Kidney epithelial cell (primary cell): ENCODE data around the gene LRBA. TPM values are rescaled to one million over a fixed set of nuclear protein-coding genes. Genes with fewer than 3 reads are reported as not detected.
A peak's percentile ranks its signal among the peaks of the same experiment; 100 is the strongest.

Source experiments
- DNase-seq: peaks from one replicate; pipeline ENCODE4 v3.0.0-alpha.2; 2010; ENCODE audit warnings: low read depth
- H3K27me3 ChIP-seq: 2 replicates; pipeline ENCODE4 v1.6.0; 2011; ENCODE audit warnings: low read length; ENCODE audit not compliant: control insufficient read depth, insufficient read depth
- H3K36me3 ChIP-seq: 2 replicates; pipeline ENCODE4 v1.5.1; 2011; ENCODE audit warnings: low read length; ENCODE audit not compliant: control insufficient read depth, insufficient read depth
- H3K4me3 ChIP-seq: 2 replicates; pipeline ENCODE4 v1.5.1; 2011; ENCODE audit warnings: low read depth, mild to moderate bottlenecking, control low read depth, low read length
- CTCF ChIP-seq: IDR thresholded peaks from 2 replicates; pipeline ENCODE4 v1.5.1; 2011; ENCODE audit warnings: mild to moderate bottlenecking, moderate library complexity, low read length, control low read depth, inconsistent platforms; ENCODE audit not compliant: insufficient read depth, poor library complexity, severe bottlenecking
- total RNA-seq: library from RNA; depleted of rRNA; stranded (reverse); fragments of >200 nt; gene quantifications from 2 replicates; pipeline ENCODE4 v1.2.3, GENCODE V29; 2015

The LRBA gene
- total RNA-seq, 1 donor from 2014 or later = 85.2 TPM

DNA sequence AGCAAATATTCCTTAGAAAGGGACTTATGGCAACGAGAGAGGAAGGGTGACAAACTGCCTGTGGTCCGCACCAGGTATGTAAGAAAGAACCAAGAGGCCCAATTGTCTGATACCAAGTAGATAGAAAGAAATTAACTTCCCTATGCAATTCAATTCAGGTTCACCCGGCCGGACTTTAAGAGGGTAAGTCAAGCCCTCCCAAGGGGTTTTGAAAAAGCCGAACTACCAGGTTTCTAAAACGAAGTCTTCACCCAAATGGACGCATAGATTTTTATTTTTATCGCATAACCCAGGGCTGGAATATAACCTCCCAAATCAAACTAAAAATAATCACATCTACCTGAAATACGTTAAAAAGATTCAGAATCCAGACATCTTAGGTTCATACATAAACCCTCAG, 434.8 kb downstream of the LRBA start:
- no peak for TF ChIP-seq CTCF
- no peak for DNase-seq

DNA sequence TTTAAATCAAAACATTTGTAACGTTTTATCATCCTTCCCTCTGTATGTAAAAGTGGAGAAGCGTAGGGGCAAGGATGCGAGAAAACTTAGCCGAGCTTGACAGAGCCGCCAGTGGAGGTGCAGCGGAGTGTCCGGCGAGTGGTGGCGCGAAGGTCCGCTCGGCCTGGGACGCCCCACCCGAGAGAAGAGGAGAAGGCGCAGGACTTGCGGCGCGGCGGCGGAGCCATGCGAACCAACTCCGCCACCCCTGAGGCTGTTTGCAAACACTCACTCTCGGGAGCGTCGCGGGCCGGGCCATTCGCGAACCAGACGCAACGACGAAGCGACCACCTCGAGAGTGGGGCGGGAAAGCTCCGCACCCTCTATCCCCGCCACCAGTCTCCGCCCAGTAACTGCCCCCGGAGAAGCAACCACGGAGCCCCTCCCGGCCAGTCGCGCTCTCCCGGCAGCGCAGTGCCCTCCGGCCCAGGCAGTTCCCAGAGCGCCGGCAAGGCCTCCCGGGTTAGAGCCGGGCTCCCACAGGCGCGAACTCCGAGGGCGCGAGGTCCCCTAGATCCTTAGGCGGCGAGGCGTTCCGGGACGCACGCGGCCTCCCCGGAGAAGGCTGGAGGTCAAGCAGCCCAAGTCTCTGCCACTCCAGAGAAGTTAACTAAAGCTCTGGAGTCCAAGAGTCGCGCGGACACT, 435.4 kb downstream of the LRBA start:
- no peak for DNase-seq
- H3K27me3 ChIP-seq = peaks cover 4% of the 10 kb centered on the region
- no peaks in the 10 kb centered on the region for H3K36me3 ChIP-seq
- TF ChIP-seq CTCF = no peak
- peak overlapping the region; percentile 46 for H3K4me3 ChIP-seq

More for the DNA sequence above, 434.8 kb downstream of the LRBA start:
- Histone ChIP-seq H3K4me3 (no peak overlapping the region), H3K27me3 (peaks cover 4% of the 10 kb centered on the region), H3K36me3 (no peaks in the 10 kb centered on the region)

DNA sequence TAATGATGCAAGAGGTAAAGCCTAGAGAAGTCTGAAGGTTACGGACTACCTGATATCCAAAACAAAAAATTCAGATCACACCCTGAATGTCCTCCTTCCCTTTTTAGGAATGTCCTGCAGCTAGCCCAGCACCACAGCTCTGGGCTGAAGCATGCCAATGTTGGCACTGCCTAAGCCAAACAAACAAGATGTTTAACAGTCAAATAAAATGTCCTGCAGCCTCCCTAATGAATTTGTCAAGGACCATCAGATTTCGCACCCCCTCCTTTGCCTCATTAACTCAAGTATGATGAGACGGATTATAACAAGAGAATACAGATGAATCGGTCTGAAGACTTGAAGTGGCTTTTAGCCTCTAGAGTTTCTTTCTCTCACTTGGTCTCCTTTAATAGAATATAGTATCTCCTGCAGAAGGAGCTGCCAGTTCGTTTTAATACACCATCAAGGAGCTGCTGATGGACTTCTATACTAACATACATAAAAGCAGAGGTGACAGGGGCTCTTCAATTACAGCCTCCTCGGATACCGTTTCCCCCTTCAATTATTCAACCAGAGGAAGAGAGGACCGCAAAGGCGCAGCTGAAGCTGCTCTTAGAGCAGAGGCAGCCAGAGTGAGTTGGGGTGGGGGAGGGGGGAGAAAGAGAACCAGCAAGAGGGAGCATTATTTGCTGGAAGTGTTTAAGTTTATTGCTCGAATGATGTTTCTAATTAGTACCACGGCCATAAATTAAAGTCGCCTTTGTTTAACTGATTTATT, 436.2 kb downstream of the LRBA start:
- Histone ChIP-seq H3K27me3 (peaks cover 4% of the 10 kb centered on the region), H3K4me3 (peak overlapping the region; percentile 46), H3K36me3 (no peaks in the 10 kb centered on the region)
- DNase-seq = no peak
- no peak for TF ChIP-seq CTCF

- H3K4me3 ChIP-seq = no peak overlapping the region
- DNase-seq = no peak
- no peaks in the 10 kb centered on the region for H3K27me3 ChIP-seq
- H3K36me3 ChIP-seq = no peaks in the 10 kb centered on the region
- TF ChIP-seq CTCF = no peak
Observed at GRCh38 chr4:150577796-150578195, 437.3 kb downstream of the LRBA start.

DNA sequence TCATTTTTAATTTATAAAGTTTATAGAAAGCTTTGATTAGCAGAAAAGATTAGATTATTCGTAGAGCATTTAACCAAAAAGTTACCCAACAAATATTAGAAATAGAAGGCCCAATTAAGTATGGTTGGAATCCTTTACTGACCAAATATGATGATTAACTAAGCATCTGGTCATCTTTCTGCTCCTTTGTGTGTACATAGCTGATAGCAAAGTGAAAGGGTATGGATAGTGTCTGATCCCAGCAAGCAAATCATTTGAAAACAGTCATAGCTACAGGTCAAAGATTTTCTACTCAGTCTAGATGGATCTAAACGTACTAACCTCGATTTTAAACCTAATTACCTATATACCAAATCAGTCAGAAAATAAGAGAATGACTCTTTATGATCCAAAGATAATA, 440.4 kb downstream of the LRBA start:
- TF ChIP-seq CTCF = no peak
- H3K36me3 ChIP-seq = no peaks in the 10 kb centered on the region
- no peak for DNase-seq
- no peak overlapping the region for H3K4me3 ChIP-seq
- no peaks in the 10 kb centered on the region for H3K27me3 ChIP-seq
